Common myeloid progenitor, CD34-positive (primary cell): ENCODE results near the gene CAPZB.

Experiments used
- CTCF ChIA-PET: fragments of 350-600 bp; sonication (Branson Sonifier 250); formaldehyde crosslinking; loops from one replicate; lab custom pipeline; 2021; ENCODE audit warnings: antibody characterized with exemption; lab: Charles Lee
- POLR2A ChIA-PET: fragments of 350-600 bp; sonication (Branson Sonifier 250); formaldehyde crosslinking; loops from one replicate; lab custom pipeline; 2021; ENCODE audit warnings: antibody characterized with exemption; lab: Charles Lee
- DNase-seq, 3 donors: peaks; one replicate each; pipeline versions ENCODE4 v3.0.0 to v3.0.0-alpha.2; 2013
- H3K27ac ChIP-seq, 2 experiments: 1 replicate in 1 of 2; 2 replicates in 1 of 2; pipeline ENCODE4 v1.7.0; 2013; ENCODE audit warnings: inconsistent platforms in 2 of 2, low read length in 2 of 2, mild to moderate bottlenecking in 2 of 2, low read depth in 1 of 2, moderate library complexity in 1 of 2; ENCODE audit not compliant: severe bottlenecking in 2 of 2, insufficient read depth in 1 of 2, poor library complexity in 1 of 2
- H3K27me3 ChIP-seq, 5 experiments: replicated peaks in 2 of 5; 1 replicate in 3 of 5; 2 replicates in 2 of 5; pipeline versions ENCODE4 v1.6.1 to v1.7.0; 2013; ENCODE audit warnings: low read length in 4 of 5, mild to moderate bottlenecking in 2 of 5, moderate library complexity in 2 of 5, inconsistent platforms in 1 of 5; ENCODE audit not compliant: insufficient read depth in 5 of 5, control insufficient read depth in 4 of 5
- H3K36me3 ChIP-seq, 4 experiments: 1 replicate in 2 of 4; 2 replicates in 2 of 4; pipeline versions ENCODE4 v1.6.1 to v1.7.0; 2013; ENCODE audit warnings: low read length in 3 of 4, control low read depth in 1 of 4, mild to moderate bottlenecking in 1 of 4; ENCODE audit not compliant: control insufficient read depth in 4 of 4, insufficient read depth in 4 of 4
- H3K4me1 ChIP-seq, 4 experiments: 1 replicate in 3 of 4; 2 replicates in 1 of 4; pipeline versions ENCODE4 v1.6.1 to v1.7.1; 2013; ENCODE audit warnings: low read length in 3 of 4, mild to moderate bottlenecking in 3 of 4, control low read depth in 1 of 4, inconsistent platforms in 1 of 4, moderate library complexity in 1 of 4; ENCODE audit not compliant: control insufficient read depth in 4 of 4, insufficient read depth in 4 of 4; ENCODE audit errors: control extremely low read depth in 1 of 4
- H3K4me3 ChIP-seq, 7 experiments: 1 replicate in 4 of 7; 2 replicates in 3 of 7; pipeline versions ENCODE4 v1.5.1 to v1.7.0; 2013; ENCODE audit warnings: mild to moderate bottlenecking in 7 of 7, low read length in 6 of 7, moderate library complexity in 6 of 7, inconsistent platforms in 2 of 7, low read depth in 2 of 7, control low read depth in 1 of 7; ENCODE audit not compliant: insufficient read depth in 4 of 7, control insufficient read depth in 1 of 7; ENCODE audit errors: extremely low read depth in 1 of 7
- H3K9me3 ChIP-seq, 5 experiments: 1 replicate in 4 of 5; 2 replicates in 1 of 5; pipeline versions ENCODE4 v1.6.1 to v1.7.1; 2013; ENCODE audit warnings: low read length in 4 of 5, mild to moderate bottlenecking in 2 of 5, inconsistent platforms in 1 of 5, low read depth in 1 of 5, moderate library complexity in 1 of 5; ENCODE audit not compliant: control insufficient read depth in 4 of 5, insufficient read depth in 2 of 5; ENCODE audit errors: control extremely low read depth in 1 of 5
- WGBS: methylation state at CpG from one replicate; pipeline ENCODE4 v1.1.5; 2013; ENCODE audit not compliant: insufficient coverage; 5-methylcytosine and 5-hydroxymethylcytosine counted together

The CAPZB gene

DNA sequence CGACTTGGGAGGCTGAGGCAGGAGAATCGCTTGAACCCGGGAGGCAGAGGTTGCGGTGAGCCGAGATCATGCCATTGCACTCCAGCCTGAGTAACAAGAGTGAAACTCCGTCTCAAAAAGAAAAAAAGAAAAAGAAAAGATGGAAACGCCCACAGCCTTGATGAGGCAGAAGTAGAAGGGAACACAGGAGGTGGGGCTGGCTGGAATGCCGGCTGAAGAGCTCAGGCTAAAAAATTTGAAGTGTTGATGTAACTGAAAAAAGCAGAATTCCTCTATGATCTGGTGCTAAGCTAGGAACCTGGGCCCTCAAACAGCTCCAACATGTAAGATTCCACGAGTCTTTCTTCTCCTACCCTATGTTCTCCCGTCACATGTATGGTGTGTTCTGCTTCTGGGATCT lies 119.6 kb downstream of the CAPZB start:
- POLR2A ChIA-PET, result no interaction called here
- Histone ChIP-seq H3K4me1 (peaks cover 0 to 47% (median 22%) of the 10 kb centered on the region in 4 experiments), H3K4me3 (no peak overlapping the region), H3K36me3 (peaks cover 0 to 19% (median 4%) of the 10 kb centered on the region in 4 experiments), H3K27ac (no peak overlapping the region), H3K9me3 (no peaks in the 10 kb centered on the region), H3K27me3 (no peaks in the 10 kb centered on the region)
- DNase-seq, result no peak
- 98% methylated on average over 6 of the region's 10 CpGs for WGBS
- CTCF ChIA-PET, result interaction anchor here (0.9 to 1.0 kb wide), 2 partner anchors 15 to 22 kb away, joined by 3 to 4 read pairs; no protein-coding TSS in a partner anchor

DNA sequence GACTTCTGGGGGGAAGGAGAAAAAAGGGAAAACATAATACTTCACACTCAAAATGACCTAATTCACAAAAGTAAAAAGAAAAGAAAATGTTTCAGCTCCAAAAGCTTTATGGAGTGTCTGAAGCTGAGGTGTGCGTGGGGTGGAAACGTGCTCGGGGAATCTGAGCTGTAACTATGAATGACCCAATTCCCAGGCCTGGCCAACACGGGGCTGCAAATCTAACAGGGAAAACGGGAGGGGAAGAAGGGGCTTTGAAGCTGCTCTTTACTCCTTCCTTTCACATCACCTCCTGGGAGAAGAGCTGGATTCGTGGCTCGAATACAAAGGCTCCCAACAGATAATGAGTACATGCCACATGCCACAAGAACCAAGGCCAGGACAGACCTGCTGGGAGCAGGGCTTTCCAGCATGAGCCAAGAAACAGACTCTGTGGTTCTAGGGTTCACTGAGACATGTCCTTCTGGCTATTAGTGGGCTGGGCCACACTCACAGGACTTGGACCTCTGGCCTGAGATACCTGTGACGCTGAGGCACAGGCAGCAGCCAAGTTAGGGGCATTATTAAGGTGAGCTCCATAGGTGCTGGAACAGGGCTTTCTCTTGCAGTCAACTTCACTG lies 121.7 kb downstream of the CAPZB start:
- Histone ChIP-seq H3K27ac (no peak overlapping the region), H3K36me3 (peaks cover 0 to 10% (median 4%) of the 10 kb centered on the region in 4 experiments), H3K27me3 (no peaks in the 10 kb centered on the region), H3K4me1 (peaks cover 0 to 47% (median 18%) of the 10 kb centered on the region in 4 experiments), H3K4me3 (no peak overlapping the region), H3K9me3 (no peaks in the 10 kb centered on the region)
- 99% methylated on average over 8 of the region's 8 CpGs for WGBS
- no peak for DNase-seq
- ChIA-PET CTCF (interaction anchor here (0.5 to 2.4 kb wide), 6 partner anchors 12 to 287 kb away, joined by 3 to 13 read pairs (median 4); no protein-coding TSS in a partner anchor), POLR2A (no interaction called here)

GRCh38 chr1:19361611-19362147 lies 123.7 kb downstream of the CAPZB start:
- ChIA-PET POLR2A (no interaction called here), CTCF (interaction anchor here (0.6 to 1.3 kb wide), 2 partner anchors 15 to 29 kb away, joined by 3 to 5 read pairs; no protein-coding TSS in a partner anchor)
- peaks cover 0 to 17% (median 7%) of the 10 kb centered on the region in 4 experiments for H3K36me3 ChIP-seq
- H3K4me1 ChIP-seq, result peaks cover 0 to 46% (median 18%) of the 10 kb centered on the region in 4 experiments
- H3K27ac ChIP-seq, result no peak overlapping the region
- H3K9me3 ChIP-seq, result no peaks in the 10 kb centered on the region
- 67% methylated on average over 3 of the region's 8 CpGs for WGBS
- DNase-seq, result peak in 2 of 3 donors; percentile 17 to 33
- H3K4me3 ChIP-seq, result peak overlapping the region in 1 of 7 experiments; percentile 7
- no peaks in the 10 kb centered on the region for H3K27me3 ChIP-seq

- H3K9me3 ChIP-seq, result no peaks in the 10 kb centered on the region
- no peak overlapping the region for H3K27ac ChIP-seq
- peaks cover 3 to 23% (median 10%) of the 10 kb centered on the region in 4 experiments for H3K36me3 ChIP-seq
- ChIA-PET CTCF (interaction anchor here (1.1 to 1.3 kb wide), 2 partner anchors 16 kb away, joined by 3 to 5 read pairs; no protein-coding TSS in a partner anchor), POLR2A (no interaction called here)
- no peaks in the 10 kb centered on the region for H3K27me3 ChIP-seq
- 86% methylated on average over 12 of the region's 18 CpGs for WGBS
- peaks cover 0 to 43% (median 18%) of the 10 kb centered on the region in 4 experiments for H3K4me1 ChIP-seq
- DNase-seq, result peak in 1 of 3 donors; percentile 24
- H3K4me3 ChIP-seq, result peak overlapping the region in 1 of 7 experiments; percentile 7
These were observed 124.3 kb downstream of the CAPZB start for GRCh38 chr1:19360843-19361610.

GRCh38 chr1:19360432-19360831 lies 124.9 kb downstream of the CAPZB start:
- Histone ChIP-seq H3K9me3 (no peaks in the 10 kb centered on the region), H3K4me1 (peaks cover 0 to 43% (median 18%) of the 10 kb centered on the region in 4 experiments), H3K4me3 (no peak overlapping the region), H3K36me3 (peaks cover 3 to 29% (median 16%) of the 10 kb centered on the region in 4 experiments), H3K27ac (peak overlapping the region in 1 of 2 experiments; percentile 21), H3K27me3 (no peaks in the 10 kb centered on the region)
- WGBS, result 65% methylated on average over 9 of the region's 11 CpGs
- ChIA-PET POLR2A (interaction anchor here (0.6 kb wide), 1 partner anchor 70 kb away, joined by 3 read pairs; no protein-coding TSS in a partner anchor), CTCF (interaction anchor here (1.1 to 1.3 kb wide), 2 partner anchors 16 to 17 kb away, joined by 3 to 5 read pairs; no protein-coding TSS in a partner anchor)
- no peak for DNase-seq

DNA sequence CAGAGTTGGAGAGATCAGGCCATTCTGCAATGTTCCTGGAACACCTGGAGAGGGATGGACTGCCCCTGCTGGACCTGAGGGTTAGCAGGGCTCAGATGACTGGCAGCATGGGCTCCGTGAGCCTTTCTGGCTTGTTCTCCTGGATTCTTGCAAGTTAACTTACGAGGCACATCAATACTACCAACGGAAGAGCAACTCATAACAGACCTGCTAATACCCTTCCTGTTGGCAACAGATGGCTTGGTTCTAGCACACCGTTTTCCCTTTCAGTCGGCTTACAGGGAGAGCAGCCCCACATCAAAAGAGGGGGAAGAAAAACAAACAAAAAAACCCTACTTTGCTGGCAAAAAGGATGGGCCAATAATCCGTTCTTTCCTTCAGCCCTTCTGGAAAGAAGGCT lies 125.3 kb downstream of the CAPZB start:
- Histone ChIP-seq H3K27ac (peak overlapping the region in 1 of 2 experiments; percentile 25), H3K27me3 (no peaks in the 10 kb centered on the region), H3K36me3 (peaks cover 3 to 27% (median 17%) of the 10 kb centered on the region in 4 experiments), H3K9me3 (no peaks in the 10 kb centered on the region), H3K4me1 (peaks cover 0 to 43% (median 18%) of the 10 kb centered on the region in 4 experiments), H3K4me3 (peak overlapping the region in 1 of 7 experiments; percentile 42)
- CTCF ChIA-PET, result interaction anchor here (1.0 to 1.2 kb wide), 4 partner anchors 15 to 18 kb away, joined by 3 to 5 read pairs (median 4); no protein-coding TSS in a partner anchor
- 20% methylated on average over 5 of the region's 6 CpGs for whole genome bisulfite sequencing
- POLR2A ChIA-PET, result interaction anchor here (0.6 kb wide), 1 partner anchor 69 kb away, joined by 3 read pairs; no protein-coding TSS in a partner anchor
- DNase-seq, result peak; percentile 18 to 88 (median 85)
